ENCODE measurements around the gene TMEM151A. TPM values are rescaled to one million over a fixed set of nuclear protein-coding genes. Genes with fewer than 3 reads are reported as not detected.
"Not testable (repeated sequence)": the region's sequence is repeated elsewhere in the genome, so short reads cannot be mapped to it uniquely, and the experiment has no call there.

Gene TMEM151A
- 0.60 TPM in 1 of 2 replicates, not detected in the other for total RNA-seq (2014; rRNA removed; shearing (Covaris generic))

GRCh38 chr11:66291706-66292542 lies at the start of gene TMEM151A:
Gene TMEM151A (plus strand): TSS chr11:66291894. CDS start chr11:66292014, 120 bp downstream.
- no peak for DNase-seq (ENCODE audit: low read depth)

GRCh38 chr11:66242095-66242765 lies 49.5 kb upstream of the TMEM151A start:
- no peak for DNase-seq (ENCODE audit: low read depth)

GRCh38 chr11:66243782-66244535 lies 47.7 kb upstream of the TMEM151A start:
- no peak for DNase-seq (ENCODE audit: low read depth)

GRCh38 chr11:66247295-66247694 lies 44.4 kb upstream of the TMEM151A start:
- DNase-seq (ENCODE audit: low read depth): no peak

GRCh38 chr11:66247801-66248200 lies 43.9 kb upstream of the TMEM151A start:
- no peak for DNase-seq (ENCODE audit: low read depth)

- no peak for DNase-seq (ENCODE audit: low read depth)
These were observed 42.8 kb upstream of the TMEM151A start for GRCh38 chr11:66248903-66249302.

- no peak for DNase-seq (ENCODE audit: low read depth)
These were observed 39.9 kb upstream of the TMEM151A start for GRCh38 chr11:66251809-66252208.

- not testable (repeated sequence) for DNase-seq (ENCODE audit: low read depth)
These were observed 38.6 kb upstream of the TMEM151A start for GRCh38 chr11:66253081-66253480.

- no peak for DNase-seq (ENCODE audit: low read depth)
These were observed 33.2 kb upstream of the TMEM151A start for GRCh38 chr11:66258473-66258893.

- DNase-seq (ENCODE audit: low read depth): no peak
These were observed 32.5 kb upstream of the TMEM151A start for GRCh38 chr11:66259225-66259624.

- no peak for DNase-seq (ENCODE audit: low read depth)
These were observed 31.7 kb upstream of the TMEM151A start for GRCh38 chr11:66259956-66260355.

GRCh38 chr11:66261578-66261977 lies 30.1 kb upstream of the TMEM151A start:
- DNase-seq (ENCODE audit: low read depth): no peak

- no peak for DNase-seq (ENCODE audit: low read depth)
These were observed 29.5 kb upstream of the TMEM151A start for GRCh38 chr11:66262191-66262590.

- DNase-seq (ENCODE audit: low read depth): no peak
These were observed 29.0 kb upstream of the TMEM151A start for GRCh38 chr11:66262696-66263095.

GRCh38 chr11:66263231-66263630 lies 28.5 kb upstream of the TMEM151A start:
- no peak for DNase-seq (ENCODE audit: low read depth)

GRCh38 chr11:66263785-66264184 lies 27.9 kb upstream of the TMEM151A start:
- no peak for DNase-seq (ENCODE audit: low read depth)

GRCh38 chr11:66264383-66264782 lies 27.3 kb upstream of the TMEM151A start:
- DNase-seq (ENCODE audit: low read depth): no peak

GRCh38 chr11:66264914-66265313 lies 26.8 kb upstream of the TMEM151A start:
- no peak for DNase-seq (ENCODE audit: low read depth)

- DNase-seq (ENCODE audit: low read depth): no peak
These were observed 25.9 kb upstream of the TMEM151A start for GRCh38 chr11:66265531-66266377.

- DNase-seq (ENCODE audit: low read depth): no peak
These were observed 25.2 kb upstream of the TMEM151A start for GRCh38 chr11:66266378-66267038.

- DNase-seq (ENCODE audit: low read depth): no peak
These were observed 24.7 kb upstream of the TMEM151A start for GRCh38 chr11:66267039-66267378.

Measured in Daoy (cell line).